ENCODE results near the gene SARNP. TPM values are rescaled to one million over a fixed set of nuclear protein-coding genes. Genes with fewer than 3 reads are reported as not detected.

The SARNP gene
- total RNA-seq, 1 donor = 53.6 TPM

DNA sequence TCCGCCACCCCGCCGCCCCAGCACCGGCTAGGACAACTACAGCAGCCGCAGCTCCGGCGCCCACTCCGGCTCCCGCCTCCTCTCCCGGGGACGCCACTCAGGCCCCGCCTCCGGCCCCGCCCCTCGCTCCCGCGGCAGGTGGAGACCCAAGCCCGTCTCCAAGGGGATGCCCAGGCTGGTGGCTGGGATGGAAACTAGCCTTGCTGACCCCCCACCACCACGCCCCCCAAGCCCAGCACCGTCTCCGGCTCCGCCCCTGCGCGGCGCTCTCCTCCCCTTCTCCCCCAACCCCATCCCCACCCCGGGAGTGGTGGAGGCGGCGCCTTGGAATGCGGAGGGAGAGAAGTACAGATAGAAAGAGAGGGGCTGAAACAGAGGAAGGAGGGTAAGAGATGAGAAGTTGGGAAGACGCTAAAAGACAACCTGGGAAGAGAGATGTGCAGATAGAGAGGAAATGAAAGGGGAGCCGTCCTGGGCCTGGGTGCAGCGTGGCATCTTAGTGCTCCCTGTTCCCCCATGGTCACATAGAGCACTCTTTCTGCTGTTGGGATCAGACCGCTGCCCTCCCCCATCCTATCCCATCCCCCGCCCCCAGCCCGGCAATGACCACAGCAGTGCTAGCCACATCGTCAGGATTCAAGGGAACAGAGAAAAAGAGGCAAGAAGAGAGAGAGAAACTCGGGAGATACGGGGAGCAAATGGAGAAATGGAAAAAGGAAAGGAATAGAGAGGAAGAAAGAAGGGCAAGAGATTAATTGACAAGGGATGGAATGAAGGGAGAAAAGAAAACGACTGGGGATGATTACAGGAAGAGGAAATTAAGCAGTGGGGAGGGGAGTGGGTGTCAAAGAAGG, 109.5 kb downstream of the SARNP start, which contains the start of gene ITGA7:
ITGA7 (minus strand) TSS at position 64 of the 854 bp plus-strand sequence. CDS start 222 bp downstream, outside the sequence.
- Histone ChIP-seq H3K4me2 (ENCODE audit: insufficient read depth, low read length) (peak within 1 kb of the TSS; percentile 81), H3K36me3 (ENCODE audit: insufficient read depth, low read length) (peaks cover 3% of the 10 kb centered on the region), H3K4me3 (ENCODE audit: insufficient read depth, low read length) (peak within 1 kb of the TSS; percentile 73), H2AFZ (ENCODE audit: low read length) (peak within 1 kb of the TSS; percentile 55), H3K4me1 (ENCODE audit: insufficient read depth, low read length) (peaks cover 67% of the 10 kb centered on the region), H4K20me1 (ENCODE audit: insufficient read depth, low read length) (peaks cover 30% of the 10 kb centered on the region), H3K79me2 (ENCODE audit: insufficient read depth, low read length) (peaks cover 44% of the 10 kb centered on the region), H3K27me3 (ENCODE audit: insufficient read depth, low read length) (no peaks in the 10 kb centered on the region), H3K27ac (ENCODE audit: low read depth, low read length) (peak within 1 kb of the TSS; percentile 66), H3K9me3 (ENCODE audit: low read depth, low read length) (no peaks in the 10 kb centered on the region)
- TF ChIP-seq, protein P1, sequence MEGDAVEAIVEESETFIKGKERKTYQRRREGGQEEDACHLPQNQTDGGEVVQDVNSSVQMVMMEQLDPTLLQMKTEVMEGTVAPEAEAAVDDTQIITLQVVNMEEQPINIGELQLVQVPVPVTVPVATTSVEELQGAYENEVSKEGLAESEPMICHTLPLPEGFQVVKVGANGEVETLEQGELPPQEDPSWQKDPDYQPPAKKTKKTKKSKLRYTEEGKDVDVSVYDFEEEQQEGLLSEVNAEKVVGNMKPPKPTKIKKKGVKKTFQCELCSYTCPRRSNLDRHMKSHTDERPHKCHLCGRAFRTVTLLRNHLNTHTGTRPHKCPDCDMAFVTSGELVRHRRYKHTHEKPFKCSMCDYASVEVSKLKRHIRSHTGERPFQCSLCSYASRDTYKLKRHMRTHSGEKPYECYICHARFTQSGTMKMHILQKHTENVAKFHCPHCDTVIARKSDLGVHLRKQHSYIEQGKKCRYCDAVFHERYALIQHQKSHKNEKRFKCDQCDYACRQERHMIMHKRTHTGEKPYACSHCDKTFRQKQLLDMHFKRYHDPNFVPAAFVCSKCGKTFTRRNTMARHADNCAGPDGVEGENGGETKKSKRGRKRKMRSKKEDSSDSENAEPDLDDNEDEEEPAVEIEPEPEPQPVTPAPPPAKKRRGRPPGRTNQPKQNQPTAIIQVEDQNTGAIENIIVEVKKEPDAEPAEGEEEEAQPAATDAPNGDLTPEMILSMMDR (IDR thresholded peaks at IDR 0.05; ENCODE audit: extremely low read depth, low read depth, low read length) = no peak
- DNase-seq (ENCODE audit: insufficient read length, low spot score, missing footprints) = peak; percentile 94

Small RNA genes within 50 kb of the gene (small RNA-seq; reads per million reads assigned to genes)
- not detected for gene AC009779.1
- not detected for gene RF00017

Other genes with a start within 250 kb of the SARNP start
- gene OR2AP1, start 245.3 kb downstream of the SARNP start, total RNA-seq = not detected in 2 replicates
- not detected in 2 replicates for gene OR10P1, start 180.8 kb downstream of the SARNP start, total RNA-seq
- 22.4 and 24.8 TPM in 2 replicates for gene ITGA7, start 109.8 kb downstream of the SARNP start, total RNA-seq
- 46.0 and 59.4 TPM in 2 replicates for gene BLOC1S1, start 101.7 kb downstream of the SARNP start, total RNA-seq
- gene RDH5, start 97.3 kb downstream of the SARNP start, total RNA-seq = 27.7 and 32.2 TPM in 2 replicates
- 3,072 and 3,128 TPM in 2 replicates for gene CD63, start 88.7 kb downstream of the SARNP start, total RNA-seq
- 4.1 and 4.3 TPM in 2 replicates for gene GDF11, start 74.6 kb downstream of the SARNP start, total RNA-seq
- gene ORMDL2, start 317 bp upstream of the SARNP start, total RNA-seq = 9.4 and 10.1 TPM in 2 replicates
- 40.1 and 41.6 TPM in 2 replicates for gene DNAJC14, start 11.9 kb upstream of the SARNP start, total RNA-seq
- gene MMP19, start 25.2 kb upstream of the SARNP start, total RNA-seq = 13.0 and 14.7 TPM in 2 replicates
- gene PYM1, start 110.2 kb upstream of the SARNP start, total RNA-seq = 25.0 and 31.5 TPM in 2 replicates
- 32.6 and 36.5 TPM in 2 replicates for gene DGKA, start 113.4 kb upstream of the SARNP start, total RNA-seq
- 0.59 and 0.72 TPM in 2 replicates for gene PMEL, start 148.3 kb upstream of the SARNP start, total RNA-seq
- 13.0 and 13.4 TPM in 2 replicates for gene CDK2, start 149.1 kb upstream of the SARNP start, total RNA-seq
- 82.9 and 87.5 TPM in 2 replicates for gene RAB5B, start 156.4 kb upstream of the SARNP start, total RNA-seq
- gene SUOX, start 179.6 kb upstream of the SARNP start, total RNA-seq = 12.3 and 13.0 TPM in 2 replicates
- 1.2 and 2.5 TPM in 2 replicates for gene IKZF4, start 203.3 kb upstream of the SARNP start, total RNA-seq
- gene RPS26, start 224.2 kb upstream of the SARNP start, total RNA-seq = 162 and 459 TPM in 2 replicates